HG03575 (cell line): Measurements from ENCODE around the gene KRT84.

Source experiments
- ATAC-seq: cut with Tn5 transposase; IDR thresholded peaks from one replicate; pipeline ENCODE4 v1.9.1; 2021; ENCODE audit not compliant: unreplicated experiment, insufficient number of reproducible peaks, low FRiP score; ENCODE audit errors: extremely low read depth

KRT84 gene

DNA sequence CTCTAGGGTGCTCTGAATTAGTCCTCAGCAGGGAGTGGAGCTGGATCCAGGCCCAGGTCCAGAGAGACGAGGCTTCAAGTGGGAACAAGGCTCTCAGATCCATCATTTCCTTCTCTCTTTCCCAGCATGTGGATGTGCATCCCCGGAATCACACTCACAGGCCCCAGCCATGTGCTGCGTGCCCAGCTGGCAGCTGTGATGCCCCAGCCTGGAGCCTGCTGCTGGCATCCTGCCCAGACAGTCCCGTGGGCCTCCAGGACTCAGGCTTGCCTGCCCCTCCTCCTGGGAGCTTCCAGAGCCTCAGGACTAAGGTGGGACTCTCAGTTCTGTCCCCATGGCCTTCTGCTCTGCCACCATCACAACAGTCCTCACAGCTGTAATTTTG lies 6.2 kb upstream of the KRT84 start:
- ATAC-seq, result no peak

DNA sequence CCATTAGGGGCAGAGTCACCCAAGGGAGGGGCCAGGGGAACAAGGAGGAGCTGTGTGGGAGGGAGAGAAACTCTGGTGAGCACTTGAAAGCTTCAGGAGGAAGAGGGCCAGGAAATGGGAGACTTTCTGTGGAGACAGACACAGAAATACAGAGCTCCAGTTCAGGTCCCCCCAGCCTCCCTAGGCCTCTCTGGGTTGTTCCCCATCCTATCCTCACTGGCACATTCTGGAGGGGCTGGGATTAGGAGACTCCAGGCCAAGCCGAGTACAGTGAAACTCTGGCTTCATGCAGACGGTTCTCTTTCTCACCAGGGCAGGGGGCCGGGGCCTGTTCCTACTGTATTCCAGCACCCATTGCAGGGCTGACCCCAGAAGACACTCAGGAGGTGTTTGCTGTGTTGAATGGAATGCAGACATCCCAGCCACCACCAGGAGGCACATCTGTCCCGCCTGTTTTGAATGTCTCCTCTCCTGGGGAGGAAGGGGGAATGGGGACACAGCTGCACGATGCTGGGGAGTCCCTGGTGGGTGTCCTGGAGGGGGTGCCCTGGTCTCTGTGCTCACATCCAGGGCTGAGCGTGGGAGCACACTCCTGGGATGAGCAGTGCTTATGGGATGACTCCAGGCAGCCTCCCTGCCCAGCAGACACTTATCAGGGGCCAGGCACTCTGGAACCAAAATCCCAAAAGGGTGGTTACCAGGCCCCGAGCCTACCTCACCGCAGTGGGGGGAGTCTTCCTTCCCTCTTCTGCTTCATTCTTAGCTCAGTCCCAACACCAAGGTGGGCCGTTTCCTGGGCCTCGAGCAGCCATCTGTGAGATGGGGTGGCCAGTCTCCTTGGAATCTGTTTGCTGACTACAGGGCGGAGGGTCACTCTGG lies 5.5 kb upstream of the KRT84 start:
- ATAC-seq, result no peak

DNA sequence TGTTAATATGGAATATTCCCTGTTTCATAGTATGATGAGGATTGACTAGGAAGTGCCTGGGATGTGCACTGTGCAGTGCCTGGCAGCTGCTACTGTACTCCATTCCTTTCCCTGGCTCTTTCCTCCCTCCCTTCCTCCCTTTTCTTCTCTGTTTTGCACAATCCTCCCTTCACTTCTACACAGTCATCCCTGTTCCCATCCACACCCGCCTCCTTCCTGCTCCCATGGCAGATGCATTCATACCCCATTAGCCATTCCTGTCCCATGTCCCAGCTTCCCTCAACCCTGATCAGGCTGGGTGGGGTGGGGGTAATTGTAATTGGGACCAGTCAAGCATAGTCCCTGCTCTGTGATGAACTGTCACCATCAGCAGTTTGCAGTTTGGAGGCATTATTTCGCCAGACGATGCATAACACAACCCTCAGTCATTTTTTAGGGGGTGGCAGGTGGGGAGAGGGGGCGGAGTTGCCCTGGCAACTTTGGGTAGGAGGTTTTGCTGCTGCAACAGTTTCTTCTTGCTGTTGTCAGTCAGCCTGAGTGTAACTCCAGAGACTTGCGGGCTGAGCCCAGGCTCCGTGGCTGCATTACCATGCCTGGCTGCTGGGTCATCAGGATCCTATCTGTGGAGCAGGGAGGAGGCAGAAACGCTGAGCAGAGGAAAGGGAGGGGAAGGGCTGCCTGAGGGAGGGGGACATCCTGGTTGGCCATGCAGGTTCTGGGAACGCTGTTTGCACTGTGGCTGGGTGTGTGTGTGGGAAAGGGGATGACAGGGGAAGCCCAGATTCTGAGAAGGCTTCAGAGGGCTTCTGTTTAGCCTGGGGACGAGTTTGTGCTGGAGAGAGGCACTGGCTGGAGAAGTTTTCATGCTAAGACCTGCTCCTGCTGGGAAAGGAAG lies 4.1 kb upstream of the KRT84 start:
- ATAC-seq, result no peak

DNA sequence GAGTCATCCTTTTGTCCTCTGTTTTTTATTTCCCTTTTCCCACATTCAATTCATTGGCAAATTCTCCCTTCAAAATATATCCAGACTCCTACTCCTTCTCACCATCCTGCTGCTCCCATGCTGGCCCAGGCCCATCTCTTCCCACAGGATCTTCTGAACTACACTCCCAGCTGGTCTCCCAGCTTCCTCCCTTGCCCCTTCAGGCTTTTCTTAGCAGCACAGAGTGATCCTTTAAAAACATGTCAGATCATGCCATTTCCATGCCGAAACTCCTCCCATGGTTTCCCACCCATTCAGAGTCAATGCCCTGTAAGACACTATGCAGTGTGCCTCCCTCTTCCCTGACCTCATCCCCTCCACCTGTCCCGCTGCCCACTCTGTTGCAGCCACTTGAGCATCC lies 2.4 kb upstream of the KRT84 start:
- no peak for ATAC-seq

DNA sequence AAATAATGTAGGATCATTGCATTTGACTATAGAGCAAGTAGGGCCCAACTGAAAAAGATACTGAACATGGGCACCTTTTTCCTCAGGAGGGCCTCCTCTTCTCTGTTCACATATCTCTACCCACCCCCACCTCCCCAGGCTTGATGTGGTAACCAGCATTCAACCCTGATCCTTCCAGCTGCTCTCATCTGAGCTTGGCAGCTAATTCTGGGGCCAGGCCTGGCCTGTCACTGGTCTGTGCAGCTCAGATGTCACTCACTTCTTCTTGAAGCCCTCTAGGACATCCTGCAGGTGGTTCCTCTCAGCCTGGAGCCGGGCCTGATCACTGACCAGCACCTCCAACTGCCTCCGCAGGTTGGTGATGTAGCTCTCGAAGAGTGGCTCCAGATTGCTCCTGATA lies 2.1 kb downstream of the KRT84 start:
- ATAC-seq, result no peak

DNA sequence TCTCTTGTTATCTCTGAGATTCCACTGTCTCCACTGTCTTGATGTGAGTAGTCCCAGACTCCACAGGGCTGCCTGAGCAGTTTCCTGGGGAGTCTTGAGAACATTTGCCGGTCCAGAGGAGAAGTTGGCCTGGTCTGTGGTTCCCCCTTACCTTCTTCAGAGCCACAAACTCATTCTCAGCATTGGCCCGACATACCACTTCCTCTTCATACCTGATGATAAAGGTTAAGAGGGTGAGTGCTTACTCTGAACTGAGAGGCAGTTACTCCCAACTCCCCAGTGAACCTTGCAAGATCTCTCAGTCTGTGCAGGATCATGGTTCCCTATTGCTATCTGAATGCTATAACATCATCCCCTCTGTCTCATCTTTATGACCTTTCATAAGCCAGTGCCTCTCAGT lies 2.6 kb downstream of the KRT84 start:
- no peak for ATAC-seq

DNA sequence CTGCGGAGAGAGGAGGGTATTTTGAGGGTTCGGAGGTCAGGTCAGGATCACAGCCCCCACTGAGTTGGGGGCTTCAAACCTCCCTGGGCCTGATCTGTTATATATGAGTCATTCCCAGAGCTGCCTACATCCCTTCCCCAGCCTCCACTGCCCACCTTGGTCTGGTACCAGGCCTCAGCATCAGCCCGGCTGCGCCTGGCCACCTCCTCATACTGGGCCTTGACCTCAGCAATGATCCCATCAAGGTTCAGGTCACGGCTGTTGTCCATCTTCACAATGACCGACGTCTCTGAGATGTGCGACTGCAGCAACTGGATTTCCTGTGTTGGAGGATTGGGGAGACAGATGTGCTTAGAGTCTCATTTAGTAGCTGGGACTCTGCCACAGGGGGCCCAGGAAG lies 4.2 kb downstream of the KRT84 start:
- ATAC-seq, result no peak

DNA sequence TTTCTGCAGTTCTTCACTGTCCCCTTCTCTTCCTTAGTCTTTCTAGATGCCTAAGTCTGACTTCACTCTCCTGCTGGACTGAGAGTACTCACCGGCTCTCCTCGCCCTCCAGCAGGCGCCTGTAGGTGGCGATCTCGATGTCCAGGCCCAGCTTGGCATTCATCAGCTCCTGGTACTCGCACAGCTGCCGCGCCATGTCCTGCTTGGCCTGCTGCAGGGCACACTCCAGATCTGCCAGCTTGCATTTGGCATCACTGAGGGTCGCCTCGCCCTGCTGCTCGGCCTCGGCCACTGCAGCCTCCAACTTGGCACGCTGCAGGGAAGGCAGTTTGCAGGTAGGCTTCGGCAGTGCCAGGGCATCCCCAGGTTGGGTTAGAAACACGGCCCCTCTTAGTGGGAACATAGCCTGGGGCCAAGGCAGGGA lies 5.2 kb downstream of the KRT84 start:
- ATAC-seq, result no peak

DNA sequence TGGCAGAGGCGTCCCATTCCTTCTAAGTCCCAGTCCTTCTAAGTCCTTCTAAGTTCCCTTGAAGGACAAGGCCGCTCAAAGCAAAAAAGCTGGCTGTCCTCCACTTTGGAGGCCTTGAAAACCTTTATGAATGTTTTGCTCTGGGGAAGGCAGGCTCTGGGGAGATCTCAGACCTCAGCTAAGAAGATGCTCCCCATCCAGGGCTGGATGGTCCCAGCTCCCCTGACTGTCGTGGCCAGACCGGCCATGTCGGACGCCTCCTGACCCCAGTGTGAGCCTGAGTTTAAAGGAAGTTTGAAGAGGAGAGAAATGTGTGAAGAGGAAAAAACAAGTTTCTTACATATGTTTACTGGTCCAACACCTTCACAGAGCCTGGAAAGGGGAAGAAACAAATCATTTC lies 5.9 kb downstream of the KRT84 start:
- ATAC-seq, result no peak

DNA sequence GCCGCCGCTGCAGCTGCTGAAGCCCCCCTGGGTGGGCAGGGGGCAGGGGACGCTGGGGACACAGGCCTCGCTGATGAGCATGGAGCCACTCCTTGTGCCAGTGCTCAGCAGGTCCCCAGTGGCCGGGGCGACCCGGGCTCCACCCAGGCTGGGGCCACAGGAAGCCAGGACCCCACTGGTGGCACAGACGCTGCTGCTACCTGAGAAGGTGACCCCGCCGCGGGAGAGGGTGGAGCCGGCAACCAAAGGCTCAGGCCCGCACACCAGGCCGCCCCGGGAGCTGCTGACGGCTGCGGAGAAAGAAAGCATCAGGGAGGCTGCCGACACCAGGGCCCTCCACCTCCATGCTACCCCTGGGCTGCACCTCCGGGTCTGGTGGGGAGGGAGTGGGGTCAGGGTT lies 7.4 kb downstream of the KRT84 start:
- no peak for ATAC-seq

DNA sequence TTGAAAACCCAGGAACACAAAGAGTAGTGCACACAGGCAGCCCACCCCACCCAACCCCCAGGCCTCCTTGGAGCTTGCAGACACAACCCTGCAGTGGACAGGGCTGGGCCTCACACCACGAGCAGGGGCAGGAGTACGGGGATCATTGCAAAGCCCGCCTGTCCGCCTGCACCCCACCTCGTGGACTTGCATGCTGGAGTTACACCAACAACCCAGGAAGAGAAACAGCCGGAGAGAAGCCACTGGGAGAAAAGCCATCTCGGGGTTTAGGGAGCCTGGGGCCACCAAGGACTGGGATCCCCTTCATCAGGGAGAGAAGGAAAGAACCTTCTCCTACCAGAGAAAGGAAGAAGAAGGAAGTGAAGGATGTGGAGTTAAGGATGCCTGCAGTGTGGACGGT lies 8.2 kb downstream of the KRT84 start:
- no peak for ATAC-seq

DNA sequence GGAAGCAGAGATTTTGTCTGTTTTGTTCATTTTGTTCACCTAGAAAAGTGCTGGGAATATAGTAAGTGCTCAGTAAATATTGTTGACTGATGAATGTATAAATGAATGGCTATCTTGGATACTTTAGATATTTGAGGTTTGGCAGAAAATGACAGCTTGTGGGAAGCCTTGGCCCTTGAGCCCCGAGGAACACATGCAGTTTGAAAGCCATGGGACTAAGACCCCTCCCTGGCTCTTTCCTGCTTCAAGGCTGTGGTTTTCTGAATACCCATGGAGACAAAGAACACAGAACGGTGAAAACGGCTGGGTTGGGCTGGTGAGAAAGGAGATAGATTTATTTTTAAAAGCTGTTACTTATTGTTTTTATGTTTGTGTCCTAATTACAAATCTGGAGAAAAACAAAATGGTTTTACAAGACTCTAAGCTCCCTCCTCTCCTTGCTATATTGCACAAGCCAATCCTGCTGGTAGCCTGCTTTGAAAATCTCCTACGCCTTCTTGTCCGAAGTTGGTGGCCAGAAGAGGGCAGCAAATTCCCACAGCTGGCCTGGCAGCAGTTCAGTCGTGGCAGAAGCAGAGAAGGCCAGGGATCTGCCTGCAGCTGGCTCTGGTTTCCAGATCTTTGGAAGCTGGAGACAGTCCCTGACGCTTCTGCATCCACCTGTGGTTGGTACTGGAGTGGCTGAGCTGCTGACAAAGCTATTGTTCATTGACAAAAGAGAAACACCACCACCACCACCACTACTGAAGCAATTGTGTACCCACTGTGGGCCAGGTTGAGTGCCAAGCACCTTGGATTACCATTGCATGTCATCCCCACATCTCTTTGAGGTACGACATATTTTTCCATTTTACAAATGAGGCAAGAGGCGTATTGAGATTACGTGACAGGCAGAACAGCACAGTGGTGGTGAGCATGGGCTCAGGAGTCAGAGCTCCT lies 13.0 kb downstream of the KRT84 start:
- no peak for ATAC-seq

DNA sequence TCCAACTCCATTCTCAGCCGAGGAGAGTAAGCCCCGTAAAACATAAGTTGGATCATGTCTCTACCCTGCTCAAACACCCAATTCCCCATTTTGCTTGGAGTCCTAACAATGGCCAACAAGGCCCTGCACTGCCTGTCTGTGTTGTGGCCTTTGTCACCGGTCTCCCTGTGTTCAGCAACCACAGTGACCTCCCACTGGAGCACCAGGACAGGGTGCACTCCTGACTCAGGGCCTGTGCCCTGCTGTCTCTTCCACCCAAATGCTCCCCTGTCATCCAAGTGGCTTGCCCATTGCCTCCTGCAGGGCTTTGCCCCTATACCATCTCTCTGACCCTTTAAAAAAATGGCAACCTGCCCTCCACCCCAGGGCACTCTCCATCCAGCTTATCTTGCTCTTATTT lies 13.7 kb downstream of the KRT84 start:
- no peak for ATAC-seq

DNA sequence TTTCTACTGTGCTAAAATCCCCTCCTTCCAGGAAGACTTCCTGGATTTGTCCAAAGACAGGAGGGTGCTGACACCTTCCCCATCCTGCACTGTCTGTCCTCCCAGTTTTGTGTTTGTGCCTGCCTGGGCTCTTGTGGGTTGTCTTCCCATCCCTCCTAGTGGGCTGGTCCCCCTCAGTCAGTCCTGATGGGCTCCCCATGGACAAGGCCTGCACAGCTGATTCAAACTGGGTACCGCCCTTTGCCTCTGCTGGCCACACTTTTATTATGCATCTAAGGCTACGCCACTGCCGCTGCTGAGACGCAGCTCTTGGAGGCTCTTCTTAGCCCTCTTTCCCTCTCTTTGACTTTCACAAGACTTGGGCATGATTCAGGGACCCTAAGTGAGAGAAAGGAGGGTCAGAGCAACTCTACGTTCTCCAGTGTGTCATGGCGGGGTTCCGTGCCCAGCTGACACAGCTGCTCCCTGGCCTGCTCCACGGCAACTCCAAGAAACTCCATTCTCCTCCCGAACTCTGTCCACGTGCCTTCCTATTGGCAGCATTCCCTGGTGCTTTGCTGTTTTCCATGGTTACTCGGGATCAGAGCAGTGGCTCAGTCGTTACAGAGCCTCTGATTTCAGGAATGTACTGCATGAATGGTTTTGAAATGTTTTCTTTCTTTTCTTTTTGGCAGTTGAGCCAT lies 14.4 kb downstream of the KRT84 start:
- ATAC-seq, result no peak

DNA sequence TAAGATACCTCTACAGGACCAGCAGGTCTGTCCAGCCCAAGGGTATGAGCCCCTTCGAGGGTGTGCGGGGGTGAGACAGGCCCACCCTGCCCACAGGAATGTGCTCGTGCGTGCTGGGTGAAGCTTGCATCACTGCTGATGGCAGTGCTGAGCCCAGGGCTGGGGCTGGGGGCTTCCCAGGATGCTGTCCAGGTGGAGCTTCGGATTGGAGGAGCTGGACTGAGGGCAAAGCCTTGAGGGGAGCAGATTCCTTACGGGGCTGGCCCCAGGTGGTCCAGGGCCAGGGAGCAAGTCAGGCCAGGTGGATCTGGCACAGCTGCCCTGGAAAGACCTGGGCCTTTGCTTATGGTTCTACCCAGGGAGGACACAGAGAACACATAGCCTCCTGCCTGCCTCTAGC lies 15.6 kb downstream of the KRT84 start:
- ATAC-seq, result no peak

DNA sequence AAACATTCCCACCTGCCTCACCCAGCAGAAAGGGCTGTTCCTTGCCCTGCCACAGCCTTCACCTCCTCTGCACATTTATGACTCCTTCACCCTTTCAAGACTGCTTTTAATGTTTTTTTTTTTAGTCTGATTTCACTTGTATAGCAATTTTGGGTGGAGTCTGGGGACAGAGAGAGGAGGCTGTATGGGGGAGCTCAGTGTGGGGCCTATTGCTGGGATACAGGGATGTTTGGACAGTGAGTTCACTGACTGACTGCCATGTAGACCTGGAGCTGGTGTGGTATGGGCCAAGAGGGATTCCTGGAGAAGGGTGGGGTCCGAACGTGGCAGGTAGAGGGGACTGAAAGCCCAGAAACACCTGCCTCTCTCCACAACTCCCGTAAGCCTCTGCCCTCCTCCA lies 16.2 kb downstream of the KRT84 start:
- ATAC-seq, result no peak

DNA sequence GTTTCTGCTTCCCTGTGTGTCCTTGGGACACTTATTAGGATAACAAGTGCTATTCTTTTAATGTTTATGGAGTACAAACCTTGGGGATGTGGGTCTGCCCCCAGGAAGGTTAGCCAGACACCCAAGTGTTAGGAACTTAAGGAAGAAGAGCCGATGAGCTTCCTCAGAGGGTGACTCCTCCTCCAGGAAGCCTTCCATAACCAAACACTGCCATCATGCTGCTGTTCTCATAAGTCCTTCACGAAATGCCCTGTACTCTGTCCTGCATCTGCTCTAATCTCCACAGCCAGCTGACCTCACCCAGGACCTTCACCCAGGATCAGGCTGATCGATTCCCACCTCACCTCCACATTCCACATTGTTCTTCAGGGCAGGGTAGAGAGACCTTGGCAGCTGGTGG lies 16.9 kb downstream of the KRT84 start:
- ATAC-seq, result no peak

DNA sequence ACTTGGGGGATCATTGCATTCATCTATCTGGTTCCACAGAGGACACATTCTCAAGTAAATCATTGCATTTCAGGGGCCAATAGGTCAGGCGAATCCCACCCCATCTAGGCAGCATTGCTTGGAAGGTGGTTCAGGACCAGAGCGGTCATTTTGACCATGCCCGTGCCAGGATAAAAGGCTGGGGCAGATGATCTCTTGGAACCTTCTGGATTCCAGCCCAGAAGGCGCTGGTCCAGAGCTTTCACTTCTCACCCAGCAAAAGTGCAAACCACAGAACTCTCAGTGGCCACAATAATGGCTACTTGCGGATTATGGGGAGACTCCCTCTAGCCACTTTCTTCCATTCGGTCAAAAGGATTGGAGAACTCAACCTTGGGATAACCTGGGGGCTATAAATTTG lies 17.6 kb downstream of the KRT84 start:
- ATAC-seq, result no peak
